ENCODE measurements around the gene STK17A. TPM values are rescaled to one million over a fixed set of nuclear protein-coding genes. Genes with fewer than 3 reads are reported as not detected.

STK17A gene
- total RNA-seq, 1 donor from 2014 or later, result 16.7 TPM

DNA sequence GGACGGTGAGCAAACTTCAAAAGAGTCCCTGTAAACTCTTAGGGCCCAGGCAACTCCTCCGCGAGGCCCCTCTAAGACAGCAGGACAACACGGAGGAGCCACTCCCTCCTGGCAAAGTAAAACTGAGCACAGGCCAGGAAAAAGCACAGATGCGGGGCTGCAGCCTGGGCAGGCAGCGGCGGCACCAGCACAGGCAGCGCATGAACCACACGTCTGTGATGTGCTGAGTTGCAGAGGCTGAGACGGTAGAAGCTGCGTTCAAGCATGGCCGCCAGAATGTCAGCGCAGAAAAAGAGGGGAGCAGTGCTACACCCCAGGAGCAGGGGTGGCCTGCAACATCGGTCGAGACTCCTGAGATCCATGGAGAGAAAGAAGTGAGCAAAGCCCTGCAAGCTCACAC, 46.1 kb upstream of the STK17A start:
- Histone ChIP-seq H3K27me3 (no peaks in the 10 kb centered on the region), H3K27ac (no peak overlapping the region), H3K36me3 (no peaks in the 10 kb centered on the region), H3K4me3 (no peak overlapping the region), H3K4me1 (peaks cover 23% of the 10 kb centered on the region), H3K9me3 (no peaks in the 10 kb centered on the region)
- no peak for TF ChIP-seq POLR2AphosphoS5 (IDR thresholded peaks at IDR 0.05; ENCODE audit: insufficient read depth in 1 of 2, low read depth in 1 of 2)
- TF ChIP-seq POLR2A (IDR thresholded peaks at IDR 0.05), result no peak
- TF ChIP-seq, protein P1, sequence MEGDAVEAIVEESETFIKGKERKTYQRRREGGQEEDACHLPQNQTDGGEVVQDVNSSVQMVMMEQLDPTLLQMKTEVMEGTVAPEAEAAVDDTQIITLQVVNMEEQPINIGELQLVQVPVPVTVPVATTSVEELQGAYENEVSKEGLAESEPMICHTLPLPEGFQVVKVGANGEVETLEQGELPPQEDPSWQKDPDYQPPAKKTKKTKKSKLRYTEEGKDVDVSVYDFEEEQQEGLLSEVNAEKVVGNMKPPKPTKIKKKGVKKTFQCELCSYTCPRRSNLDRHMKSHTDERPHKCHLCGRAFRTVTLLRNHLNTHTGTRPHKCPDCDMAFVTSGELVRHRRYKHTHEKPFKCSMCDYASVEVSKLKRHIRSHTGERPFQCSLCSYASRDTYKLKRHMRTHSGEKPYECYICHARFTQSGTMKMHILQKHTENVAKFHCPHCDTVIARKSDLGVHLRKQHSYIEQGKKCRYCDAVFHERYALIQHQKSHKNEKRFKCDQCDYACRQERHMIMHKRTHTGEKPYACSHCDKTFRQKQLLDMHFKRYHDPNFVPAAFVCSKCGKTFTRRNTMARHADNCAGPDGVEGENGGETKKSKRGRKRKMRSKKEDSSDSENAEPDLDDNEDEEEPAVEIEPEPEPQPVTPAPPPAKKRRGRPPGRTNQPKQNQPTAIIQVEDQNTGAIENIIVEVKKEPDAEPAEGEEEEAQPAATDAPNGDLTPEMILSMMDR (IDR thresholded peaks at IDR 0.05), result no peak
- DNase-seq (ENCODE audit: extremely low spot score in 2 of 2), result no peak
- intact Hi-C loops (cut with DNase I), result no loop called here

DNA sequence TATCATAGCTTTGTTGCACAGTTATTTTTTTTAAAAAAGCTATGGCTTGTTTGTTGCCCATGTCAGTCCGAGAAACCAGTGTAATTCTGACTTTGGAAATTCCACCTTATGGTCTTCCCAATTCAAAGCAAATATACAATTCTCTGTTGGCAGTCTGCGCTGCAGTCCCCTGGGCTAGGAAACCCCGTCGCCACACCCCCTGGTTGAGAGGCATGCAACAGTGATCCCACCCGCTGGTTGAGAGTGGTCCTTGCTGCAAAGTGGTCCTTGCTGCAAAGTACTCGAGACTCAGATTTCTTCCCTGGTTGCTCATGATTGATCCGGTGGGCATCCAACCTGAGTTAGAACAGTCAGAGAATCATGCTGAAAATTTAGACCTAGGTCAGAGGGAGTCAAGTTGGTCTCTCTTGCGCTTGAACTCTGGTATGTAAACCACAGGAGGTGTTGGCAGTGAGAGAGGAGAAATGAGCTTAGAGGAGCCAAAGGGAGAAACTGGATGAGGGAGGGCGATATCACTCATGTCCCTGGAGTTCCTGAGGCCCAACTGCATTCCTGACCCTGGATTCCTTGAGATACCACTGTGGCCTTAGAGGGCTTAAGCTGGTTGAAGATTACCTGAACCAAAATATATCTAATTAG, 45.0 kb upstream of the STK17A start:
- Histone ChIP-seq H3K27ac (no peak overlapping the region), H3K4me3 (no peak overlapping the region), H3K36me3 (no peaks in the 10 kb centered on the region), H3K4me1 (peaks cover 22% of the 10 kb centered on the region), H3K27me3 (no peaks in the 10 kb centered on the region), H3K9me3 (no peaks in the 10 kb centered on the region)
- intact Hi-C loops (cut with DNase I), result no loop called here
- no peak for DNase-seq (ENCODE audit: extremely low spot score in 2 of 2)
- no peak for TF ChIP-seq POLR2AphosphoS5 (IDR thresholded peaks at IDR 0.05; ENCODE audit: insufficient read depth in 1 of 2, low read depth in 1 of 2)

DNA sequence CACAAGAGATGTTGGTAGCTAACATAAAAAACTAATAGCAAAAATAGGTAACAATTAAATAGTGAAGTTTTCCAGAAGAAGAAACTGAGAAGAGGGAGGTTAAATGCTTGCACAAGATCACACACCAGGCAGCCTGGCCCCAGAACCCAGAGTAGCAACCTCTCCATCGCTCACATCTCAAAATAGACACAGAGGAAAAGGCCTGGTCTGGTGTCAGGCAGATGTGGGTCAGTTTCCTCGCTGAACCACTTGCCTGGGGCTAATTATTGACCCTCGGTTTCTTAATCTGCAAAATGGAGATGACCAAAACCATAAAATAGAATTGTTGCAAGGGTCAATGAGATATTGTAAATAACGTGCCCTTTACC, 44.5 kb upstream of the STK17A start:
- TF ChIP-seq POLR2A (IDR thresholded peaks at IDR 0.05), result no peak
- no peak for TF ChIP-seq POLR2AphosphoS5 (IDR thresholded peaks at IDR 0.05; ENCODE audit: insufficient read depth in 1 of 2, low read depth in 1 of 2)
- TF ChIP-seq, protein P1 (IDR thresholded peaks at IDR 0.05), result no peak
- H3K36me3 ChIP-seq, result no peaks in the 10 kb centered on the region
- H3K4me3 ChIP-seq, result no peak overlapping the region
- no peaks in the 10 kb centered on the region for H3K27me3 ChIP-seq
- no peaks in the 10 kb centered on the region for H3K9me3 ChIP-seq
- H3K27ac ChIP-seq, result no peak overlapping the region
- peaks cover 17% of the 10 kb centered on the region for H3K4me1 ChIP-seq
- no peak for DNase-seq (ENCODE audit: extremely low spot score in 2 of 2)
- intact Hi-C loops (cut with DNase I), result no loop called here

DNA sequence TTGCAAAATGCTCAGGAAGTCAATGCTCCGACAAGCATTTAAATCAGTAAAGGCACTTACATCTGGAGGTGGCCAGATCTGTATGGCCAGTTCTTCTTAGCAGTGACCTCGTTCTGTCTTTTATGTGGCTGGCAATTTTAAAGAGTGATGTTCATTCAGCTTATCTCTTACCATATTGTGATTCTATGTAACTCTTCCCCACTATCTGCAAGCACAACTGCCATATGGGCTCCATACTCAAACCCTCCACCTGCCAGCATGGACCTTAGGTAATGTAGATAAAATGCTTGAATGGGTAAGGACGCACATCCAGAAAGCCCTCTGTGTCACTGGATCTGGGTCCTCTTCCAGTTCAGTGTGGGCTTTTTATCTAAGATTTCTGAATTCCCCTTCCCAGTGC, 42.4 kb upstream of the STK17A start:
- DNase-seq (ENCODE audit: extremely low spot score in 2 of 2), result no peak
- no peak overlapping the region for H3K27ac ChIP-seq
- intact Hi-C loops (cut with DNase I), result no loop called here
- TF ChIP-seq POLR2AphosphoS5 (IDR thresholded peaks at IDR 0.05; ENCODE audit: insufficient read depth in 1 of 2, low read depth in 1 of 2), result no peak
- TF ChIP-seq, protein P1 (IDR thresholded peaks at IDR 0.05), result no peak
- TF ChIP-seq POLR2A (IDR thresholded peaks at IDR 0.05), result no peak
- H3K9me3 ChIP-seq, result no peaks in the 10 kb centered on the region
- no peak overlapping the region for H3K4me3 ChIP-seq
- no peaks in the 10 kb centered on the region for H3K27me3 ChIP-seq
- no peaks in the 10 kb centered on the region for H3K36me3 ChIP-seq
- peaks cover 6% of the 10 kb centered on the region for H3K4me1 ChIP-seq

DNA sequence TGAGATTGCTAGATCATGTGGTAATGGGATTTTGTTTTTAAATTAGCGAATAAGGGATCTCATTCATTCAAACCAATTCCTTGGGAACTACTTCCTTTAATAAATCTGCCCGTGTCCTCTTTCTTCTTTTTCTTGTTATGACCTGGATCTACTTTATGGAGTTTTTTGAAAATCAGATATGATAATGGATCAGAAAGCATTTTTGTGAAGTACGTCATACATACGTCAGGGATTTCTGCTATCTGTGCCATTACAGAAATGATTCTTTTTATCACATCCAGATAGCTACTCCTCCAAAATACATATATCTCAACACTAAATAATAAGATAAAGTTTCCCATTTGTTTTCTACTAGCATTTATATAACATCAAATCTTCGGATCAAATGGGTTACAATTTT, 40.2 kb upstream of the STK17A start:
- Histone ChIP-seq H3K4me3 (no peak overlapping the region), H3K9me3 (no peaks in the 10 kb centered on the region), H3K27me3 (no peaks in the 10 kb centered on the region), H3K4me1 (no peaks in the 10 kb centered on the region), H3K27ac (no peak overlapping the region), H3K36me3 (no peaks in the 10 kb centered on the region)
- TF ChIP-seq, protein P1 (IDR thresholded peaks at IDR 0.05), result no peak
- no peak for TF ChIP-seq POLR2AphosphoS5 (IDR thresholded peaks at IDR 0.05; ENCODE audit: insufficient read depth in 1 of 2, low read depth in 1 of 2)
- no peak for TF ChIP-seq POLR2A (IDR thresholded peaks at IDR 0.05)
- intact Hi-C loops (cut with DNase I), result no loop called here
- no peak for DNase-seq (ENCODE audit: extremely low spot score in 2 of 2)
